ENCODE results near the gene CAMK1D. TPM values are rescaled to one million over a fixed set of nuclear protein-coding genes. Genes with fewer than 3 reads are reported as not detected.

CAMK1D gene
- total RNA-seq, 1 donor from 2014 or later = 2.3 TPM

- Histone ChIP-seq H3K27me3 (ENCODE audit: control insufficient read depth, insufficient read depth, low read length) (no peaks in the 10 kb centered on the region), H3K4me3 (ENCODE audit: low read depth, low read length) (no peak overlapping the region), H3K36me3 (ENCODE audit: control insufficient read depth, insufficient read depth, low read length) (no peaks in the 10 kb centered on the region)
- DNase-seq (ENCODE audit: low read depth) = no peak
- no peak for TF ChIP-seq CTCF (IDR thresholded peaks at IDR 0.05; ENCODE audit: insufficient read depth, low read length, poor library complexity, severe bottlenecking)
Measured at GRCh38 chr10:12784646-12785045, 435.3 kb downstream of the CAMK1D start.

GRCh38 chr10:12785415-12785831 is 436.1 kb downstream of the CAMK1D start:
- Histone ChIP-seq H3K36me3 (ENCODE audit: control insufficient read depth, insufficient read depth, low read length) (no peaks in the 10 kb centered on the region), H3K4me3 (ENCODE audit: low read depth, low read length) (no peak overlapping the region), H3K27me3 (ENCODE audit: control insufficient read depth, insufficient read depth, low read length) (no peaks in the 10 kb centered on the region)
- no peak for DNase-seq (ENCODE audit: low read depth)
- TF ChIP-seq CTCF (IDR thresholded peaks at IDR 0.05; ENCODE audit: insufficient read depth, low read length, poor library complexity, severe bottlenecking) = no peak

- no peak for TF ChIP-seq CTCF (IDR thresholded peaks at IDR 0.05; ENCODE audit: insufficient read depth, low read length, poor library complexity, severe bottlenecking)
- H3K4me3 ChIP-seq (ENCODE audit: low read depth, low read length) = no peak overlapping the region
- no peaks in the 10 kb centered on the region for H3K36me3 ChIP-seq (ENCODE audit: control insufficient read depth, insufficient read depth, low read length)
- no peaks in the 10 kb centered on the region for H3K27me3 ChIP-seq (ENCODE audit: control insufficient read depth, insufficient read depth, low read length)
- DNase-seq (ENCODE audit: low read depth) = no peak
Measured at GRCh38 chr10:12787297-12787696, 437.9 kb downstream of the CAMK1D start.

GRCh38 chr10:12788277-12788676 is 438.9 kb downstream of the CAMK1D start:
- H3K27me3 ChIP-seq (ENCODE audit: control insufficient read depth, insufficient read depth, low read length) = no peaks in the 10 kb centered on the region
- no peak for TF ChIP-seq CTCF (IDR thresholded peaks at IDR 0.05; ENCODE audit: insufficient read depth, low read length, poor library complexity, severe bottlenecking)
- H3K4me3 ChIP-seq (ENCODE audit: low read depth, low read length) = no peak overlapping the region
- no peaks in the 10 kb centered on the region for H3K36me3 ChIP-seq (ENCODE audit: control insufficient read depth, insufficient read depth, low read length)
- DNase-seq (ENCODE audit: low read depth) = no peak

GRCh38 chr10:12790270-12790669 is 440.9 kb downstream of the CAMK1D start:
- no peak for TF ChIP-seq CTCF (IDR thresholded peaks at IDR 0.05; ENCODE audit: insufficient read depth, low read length, poor library complexity, severe bottlenecking)
- Histone ChIP-seq H3K36me3 (ENCODE audit: control insufficient read depth, insufficient read depth, low read length) (no peaks in the 10 kb centered on the region), H3K4me3 (ENCODE audit: low read depth, low read length) (no peak overlapping the region), H3K27me3 (ENCODE audit: control insufficient read depth, insufficient read depth, low read length) (no peaks in the 10 kb centered on the region)
- DNase-seq (ENCODE audit: low read depth) = no peak

GRCh38 chr10:12791728-12792127 is 442.4 kb downstream of the CAMK1D start:
- DNase-seq (ENCODE audit: low read depth) = no peak
- Histone ChIP-seq H3K27me3 (ENCODE audit: control insufficient read depth, insufficient read depth, low read length) (no peaks in the 10 kb centered on the region), H3K36me3 (ENCODE audit: control insufficient read depth, insufficient read depth, low read length) (no peaks in the 10 kb centered on the region), H3K4me3 (ENCODE audit: low read depth, low read length) (no peak overlapping the region)
- no peak for TF ChIP-seq CTCF (IDR thresholded peaks at IDR 0.05; ENCODE audit: insufficient read depth, low read length, poor library complexity, severe bottlenecking)

Data from kidney epithelial cell (primary cell).